RWPE1 (cell line): Measurements from ENCODE around the gene GRM1.

Experiments used
- CTCF ChIA-PET: fragments of 350-600 bp; sonication (Branson Sonifier 250); formaldehyde crosslinking; extraction: SDS; loops from one replicate; lab custom pipeline; 2021; lab: Yijun Ruan, JAX
- POLR2A ChIA-PET: fragments of 400-600 bp; formaldehyde crosslinking; extraction: SDS; loops from one replicate; lab custom pipeline; 2020; ENCODE audit warnings: antibody characterized with exemption; ENCODE audit not compliant: low non-redundant PET; lab: Yijun Ruan, JAX
- DNase-seq: peaks from one replicate; pipeline ENCODE4 v3.0.0; 2012; ENCODE audit warnings: low spot score
- H3K27ac ChIP-seq: fragments of 450-650 bp; 2 replicates; pipeline ENCODE4 v1.5.1; 2017
- CTCF ChIP-seq: fragments of 450-650 bp; conservative IDR thresholded peaks from 2 replicates; pipeline ENCODE4 v1.5.1; 2017; ENCODE audit warnings: low read depth, mild to moderate bottlenecking

GRM1 gene

GRCh38 chr6:146300521-146300920 is 271.7 kb downstream of the GRM1 start:
- H3K27ac ChIP-seq: no peak overlapping the region
- POLR2A ChIA-PET: no interaction called here
- CTCF ChIA-PET: no interaction called here
- TF ChIP-seq CTCF: no peak
- no peak for DNase-seq

- no peak overlapping the region for H3K27ac ChIP-seq
- no peak for DNase-seq
- no peak for TF ChIP-seq CTCF
- ChIA-PET CTCF (interaction anchor here (0.7 kb wide), 1 partner anchor 249 kb away, joined by 3 read pairs; no protein-coding TSS in a partner anchor), POLR2A (no interaction called here)
These were observed 272.9 kb downstream of the GRM1 start for GRCh38 chr6:146301764-146302163.

DNA sequence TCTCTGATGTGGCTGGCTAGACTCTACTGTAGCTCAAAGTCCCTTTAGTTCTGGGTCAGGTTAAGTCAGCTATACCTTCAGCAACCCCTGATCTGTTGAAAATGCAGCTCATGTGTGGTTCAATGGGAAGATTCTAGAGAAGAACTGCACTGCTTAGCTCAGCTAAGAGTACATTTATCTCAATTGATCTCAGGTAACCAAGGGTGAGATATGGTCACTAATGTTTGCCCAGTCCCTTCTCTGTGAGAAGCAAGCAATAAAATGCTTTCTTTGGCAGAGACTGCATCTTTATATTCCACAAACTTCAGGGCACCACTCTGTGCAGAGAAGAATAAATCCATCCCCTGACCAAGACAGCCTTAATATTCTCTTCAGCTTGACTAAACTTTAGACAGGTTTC is 274.1 kb downstream of the GRM1 start:
- no peak for DNase-seq
- CTCF ChIA-PET: no interaction called here
- TF ChIP-seq CTCF: no peak
- no peak overlapping the region for H3K27ac ChIP-seq
- POLR2A ChIA-PET: interaction anchor here (0.7 kb wide), 1 partner anchor 498 kb away, joined by 3 read pairs; no protein-coding TSS in a partner anchor

DNA sequence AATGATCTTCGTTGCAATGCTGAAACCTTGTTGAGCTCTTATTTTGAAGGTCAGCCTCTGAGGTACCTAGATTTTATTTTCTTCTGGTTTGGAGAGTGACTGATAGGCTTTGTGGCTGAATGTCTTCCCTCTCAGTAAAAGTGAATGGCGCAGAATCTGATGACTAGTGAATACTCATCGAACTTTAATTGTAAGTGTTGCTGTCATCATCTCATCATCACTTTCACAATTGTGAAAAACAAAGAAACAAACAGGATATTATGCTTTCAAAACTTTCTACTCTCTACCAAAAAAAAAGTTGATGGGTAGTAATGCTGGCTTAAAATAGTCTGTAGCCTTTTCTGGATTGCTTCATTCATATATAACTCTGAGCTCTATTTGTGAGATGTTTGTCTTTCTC is 275.3 kb downstream of the GRM1 start:
- TF ChIP-seq CTCF: no peak
- no peak for DNase-seq
- ChIA-PET CTCF (interaction anchor here (0.6 to 0.8 kb wide), 2 partner anchors 10 to 251 kb away, joined by 3 to 4 read pairs; no protein-coding TSS in a partner anchor), POLR2A (no interaction called here)
- no peak overlapping the region for H3K27ac ChIP-seq

GRCh38 chr6:146305092-146305491 is 276.2 kb downstream of the GRM1 start:
- DNase-seq: no peak
- ChIA-PET POLR2A (no interaction called here), CTCF (no interaction called here)
- TF ChIP-seq CTCF: no peak
- no peak overlapping the region for H3K27ac ChIP-seq

- TF ChIP-seq CTCF: no peak
- ChIA-PET CTCF (no interaction called here), POLR2A (no interaction called here)
These were observed 277.1 kb downstream of the GRM1 start for GRCh38 chr6:146305951-146306350.

More at GRCh38 chr6:146305951-146306350, 277.1 kb downstream of the GRM1 start:
- DNase-seq: no peak
- H3K27ac ChIP-seq: no peak overlapping the region
